ENCODE results near the gene GREM2. TPM values are rescaled to one million over a fixed set of nuclear protein-coding genes. Genes with fewer than 3 reads are reported as not detected.

GREM2 gene
- total RNA-seq, 4 donors from 2014 or later = 0.08 to 0.78 (median 0.40) TPM

- TF ChIP-seq CTCF (IDR thresholded peaks at IDR 0.05) (no peak), POLR2A (IDR thresholded peaks at IDR 0.05) (no peak)
- intact Hi-C loops (cut with DNase I; ENCODE audit: low total_unique reads) = no loop called here
- 67 to 78% methylated on average over 7 of the region's 7 CpGs for WGBS, 2 donors
- DNase-seq (ENCODE audit: low spot score in 2 of 2) = no peak
- H3K4me3 ChIP-seq (ENCODE audit: low read depth, poor library complexity, severe bottlenecking) = no peak overlapping the region
Observed at GRCh38 chr1:240462766-240463395, 149.1 kb downstream of the GREM2 start.

- no peak for DNase-seq (ENCODE audit: low spot score in 2 of 2)
- no peak overlapping the region for H3K4me3 ChIP-seq (ENCODE audit: low read depth, poor library complexity, severe bottlenecking)
- 81 to 84% methylated on average over 3 of the region's 3 CpGs for WGBS, 2 donors
- TF ChIP-seq POLR2A (IDR thresholded peaks at IDR 0.05) = no peak
- no peak for TF ChIP-seq CTCF (IDR thresholded peaks at IDR 0.05)
- intact Hi-C loops (cut with DNase I; ENCODE audit: low total_unique reads) = no loop called here
Observed at GRCh38 chr1:240462277-240462676, 149.7 kb downstream of the GREM2 start.

- intact Hi-C loops (cut with DNase I; ENCODE audit: low total_unique reads) = no loop called here
- no peak for DNase-seq (ENCODE audit: low spot score in 2 of 2)
- no peak overlapping the region for H3K4me3 ChIP-seq (ENCODE audit: low read depth, poor library complexity, severe bottlenecking)
- no peak for TF ChIP-seq CTCF (IDR thresholded peaks at IDR 0.05)
- no peak for TF ChIP-seq POLR2A (IDR thresholded peaks at IDR 0.05)
- 93 to 94% methylated on average over 5 of the region's 5 CpGs for WGBS, 2 donors
Observed at GRCh38 chr1:240457203-240457602, 154.8 kb downstream of the GREM2 start.

- TF ChIP-seq CTCF (IDR thresholded peaks at IDR 0.05) (no peak), POLR2A (IDR thresholded peaks at IDR 0.05) (no peak)
- WGBS, 2 donors = 67 to 74% methylated on average over 7 of the region's 7 CpGs
- DNase-seq (ENCODE audit: low spot score in 2 of 2) = no peak
- H3K4me3 ChIP-seq (ENCODE audit: low read depth, poor library complexity, severe bottlenecking) = no peak overlapping the region
- intact Hi-C loops (cut with DNase I; ENCODE audit: low total_unique reads) = no loop called here
Observed at GRCh38 chr1:240455228-240455821, 156.6 kb downstream of the GREM2 start.

- 87 to 88% methylated on average over 3 of the region's 3 CpGs for WGBS, 2 donors
- H3K4me3 ChIP-seq (ENCODE audit: low read depth, poor library complexity, severe bottlenecking) = no peak overlapping the region
- no peak for DNase-seq (ENCODE audit: low spot score in 2 of 2)
- no peak for TF ChIP-seq POLR2A (IDR thresholded peaks at IDR 0.05)
- TF ChIP-seq CTCF (IDR thresholded peaks at IDR 0.05) = no peak
- intact Hi-C loops (cut with DNase I; ENCODE audit: low total_unique reads) = no loop called here
Observed at GRCh38 chr1:240445369-240445768, 166.6 kb downstream of the GREM2 start.

- DNase-seq (ENCODE audit: low spot score in 2 of 2) = no peak
- TF ChIP-seq CTCF (IDR thresholded peaks at IDR 0.05) (no peak), POLR2A (IDR thresholded peaks at IDR 0.05) (no peak)
- intact Hi-C loops (cut with DNase I; ENCODE audit: low total_unique reads) = no loop called here
- H3K4me3 ChIP-seq (ENCODE audit: low read depth, poor library complexity, severe bottlenecking) = no peak overlapping the region
- 89 to 91% methylated on average over 1 of the region's 1 CpG for WGBS, 2 donors
Observed at GRCh38 chr1:240441669-240442068, 170.3 kb downstream of the GREM2 start.
